Stimulated activated CD4-positive, alpha-beta T cell treated with anti-CD3 and anti-CD28 coated beads, TNF-alpha, amount 100 ng/mL, for 48 hours (primary cell): ENCODE data around the gene SLC2A9.
"Not testable (repeated sequence)": the region's sequence is repeated elsewhere in the genome, so short reads cannot be mapped to it uniquely, and the experiment has no call there.

ENCODE experiments used
- DNase-seq, 3 donors: peaks; one replicate each; pipeline ENCODE4 v3.0.0-alpha.2; 2020; ENCODE audit warnings: low read depth in 3 of 3

The SLC2A9 gene

GRCh38 chr4:9927341-9928007 lies 93.8 kb downstream of the SLC2A9 start:
- no peak for DNase-seq

- no peak for DNase-seq
These were observed 94.7 kb downstream of the SLC2A9 start for GRCh38 chr4:9926586-9926985.

GRCh38 chr4:9925750-9926439 lies 95.4 kb downstream of the SLC2A9 start:
- no peak for DNase-seq

DNA sequence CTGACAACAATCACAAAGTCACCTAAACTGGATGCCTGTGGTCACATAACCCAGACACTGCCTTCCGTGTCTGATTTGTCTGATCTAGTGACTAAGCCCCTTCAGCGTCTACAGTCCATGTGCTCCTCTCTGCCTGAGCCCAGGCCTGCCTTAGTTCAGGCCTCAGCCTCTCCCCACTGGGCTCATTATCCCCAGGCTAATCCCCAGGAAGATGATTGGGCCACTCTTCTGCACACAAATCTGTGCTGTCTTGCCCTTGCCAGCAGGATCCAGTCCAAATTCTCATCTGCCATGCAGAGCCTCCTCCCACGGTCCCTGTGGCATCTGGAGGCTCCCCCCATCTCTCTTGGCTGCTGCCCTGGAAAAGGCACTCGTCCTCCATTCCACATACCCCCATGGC lies 96.5 kb downstream of the SLC2A9 start:
- DNase-seq, result no peak

DNA sequence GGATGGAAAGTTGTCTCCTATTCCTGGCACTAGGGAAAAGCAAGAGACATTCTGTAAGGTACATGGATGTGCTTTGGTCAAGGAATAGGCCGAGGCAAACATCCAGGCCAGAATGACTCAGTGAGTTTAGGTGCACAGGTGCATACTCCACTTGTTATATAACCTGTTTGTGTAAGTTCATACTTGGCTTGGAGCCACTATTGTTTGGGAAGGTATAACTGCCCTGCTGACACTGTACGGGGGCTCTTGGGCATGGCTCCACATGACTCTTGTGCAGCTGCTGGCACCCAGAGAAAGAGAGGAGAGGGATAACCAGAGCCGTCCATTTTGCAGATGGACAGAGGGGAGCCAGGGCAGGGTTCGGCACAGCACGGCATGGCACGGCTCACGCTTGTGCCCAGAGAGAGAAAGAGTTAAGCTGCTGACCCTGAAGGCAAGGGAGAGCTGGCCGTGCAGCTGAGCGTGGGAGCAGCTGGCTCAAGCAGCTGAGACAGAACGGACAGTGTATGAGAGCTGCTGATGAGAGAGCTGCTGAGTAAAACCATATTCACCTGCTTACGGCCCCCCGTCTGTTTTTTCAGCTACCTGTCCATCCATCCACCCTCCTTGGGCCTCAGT lies 98.0 kb downstream of the SLC2A9 start:
- no peak for DNase-seq

DNA sequence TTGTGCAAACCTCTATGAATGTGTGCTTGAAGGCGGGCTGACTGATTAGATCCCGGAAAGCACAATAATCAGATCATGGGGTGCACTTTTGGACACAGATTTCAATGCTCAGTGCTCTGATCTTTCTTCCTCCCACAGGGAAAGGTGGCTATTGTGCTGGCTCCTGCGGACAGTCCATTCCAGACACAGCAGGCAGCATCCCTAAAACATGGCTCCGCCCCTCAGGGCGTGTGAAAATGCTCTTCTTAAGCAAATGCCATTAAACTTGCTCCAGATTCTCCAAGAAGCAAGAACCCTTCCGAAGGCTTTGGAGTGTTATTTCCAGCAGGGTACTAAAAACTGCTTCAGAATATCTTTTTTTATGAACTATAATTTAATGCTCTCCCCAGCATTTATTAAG lies 100.0 kb downstream of the SLC2A9 start:
- DNase-seq, result no peak

DNA sequence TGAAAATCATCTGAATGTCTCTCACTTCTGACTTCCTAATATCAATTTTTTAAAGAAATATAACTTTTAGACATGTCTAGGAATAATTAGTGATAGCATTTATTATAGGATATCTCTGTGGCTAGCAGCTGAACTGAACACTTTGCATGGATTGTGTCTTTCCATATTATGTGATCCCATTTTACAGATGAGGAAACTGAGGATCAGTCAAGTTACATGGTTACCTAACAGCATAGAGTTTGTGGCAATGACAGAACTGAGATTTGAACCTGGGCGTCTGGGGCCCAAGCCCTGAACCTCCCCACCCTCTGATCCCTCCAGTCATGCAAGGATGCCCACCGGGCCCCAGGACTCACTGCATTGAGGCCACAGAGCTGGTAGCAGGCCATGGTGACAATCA lies 101.3 kb downstream of the SLC2A9 start:
- no peak for DNase-seq

- no peak for DNase-seq
These were observed 102.2 kb downstream of the SLC2A9 start for GRCh38 chr4:9919047-9919446.

GRCh38 chr4:9918484-9918883 lies 102.8 kb downstream of the SLC2A9 start:
- no peak for DNase-seq

DNA sequence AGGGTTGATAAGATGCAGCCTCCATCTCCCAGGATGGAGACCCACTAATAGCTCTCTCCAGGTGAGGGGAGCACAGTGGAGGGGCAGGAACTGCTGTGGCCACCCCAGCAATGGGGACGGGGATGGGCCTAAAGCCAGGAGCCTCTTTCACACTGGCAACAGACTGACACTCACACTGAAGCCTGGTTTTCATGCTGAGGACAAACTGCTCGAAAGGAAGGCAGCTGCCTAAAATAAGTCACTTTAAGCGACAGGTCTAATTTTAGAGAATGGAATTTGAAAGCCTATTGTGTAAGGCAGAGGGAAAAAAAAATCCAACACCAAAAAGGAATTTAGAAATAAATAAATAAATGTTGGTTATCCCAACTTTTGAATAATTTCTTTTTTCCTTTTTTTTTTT lies 104.4 kb downstream of the SLC2A9 start:
- no peak for DNase-seq

DNA sequence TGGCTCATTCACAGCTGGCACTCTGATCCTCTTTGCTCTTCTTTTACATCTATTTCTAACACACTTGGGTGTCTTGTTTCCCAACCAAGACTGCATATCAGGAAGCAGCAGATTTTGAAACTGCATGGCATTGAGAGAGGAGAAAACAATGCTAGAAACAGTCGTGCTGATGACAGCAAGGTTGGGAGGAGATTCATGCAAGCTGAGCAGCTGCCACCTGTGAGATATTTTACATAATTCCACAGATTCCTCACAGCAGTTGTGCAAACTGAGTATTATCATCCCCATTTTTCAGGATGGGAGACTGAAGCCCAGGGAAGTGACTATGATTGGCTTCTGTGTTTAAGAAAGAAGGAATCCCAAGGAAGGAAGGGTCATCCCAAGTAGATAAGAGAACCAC lies 105.0 kb downstream of the SLC2A9 start:
- DNase-seq, result no peak

DNA sequence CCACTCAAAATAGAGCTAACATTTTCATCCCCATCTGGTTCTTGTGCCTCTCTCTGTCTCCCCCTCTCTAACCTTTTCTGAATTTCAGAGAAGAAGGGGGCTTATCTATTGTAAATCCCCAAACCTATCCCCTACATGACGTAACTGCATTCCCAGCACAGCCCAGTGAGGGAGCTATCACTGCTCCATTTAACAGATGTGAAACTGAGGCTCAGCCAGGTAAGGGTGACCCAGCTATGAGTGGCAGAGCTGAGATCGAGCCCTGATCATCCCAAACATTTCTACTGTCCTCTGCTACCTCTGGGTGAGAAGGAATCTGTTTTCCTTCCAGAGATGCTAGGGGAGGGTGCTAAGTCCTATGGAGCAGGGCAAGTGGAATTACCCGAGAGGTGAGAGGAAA lies 107.5 kb downstream of the SLC2A9 start:
- DNase-seq, result no peak

GRCh38 chr4:9906996-9907395 lies 114.3 kb downstream of the SLC2A9 start:
- no peak for DNase-seq

DNA sequence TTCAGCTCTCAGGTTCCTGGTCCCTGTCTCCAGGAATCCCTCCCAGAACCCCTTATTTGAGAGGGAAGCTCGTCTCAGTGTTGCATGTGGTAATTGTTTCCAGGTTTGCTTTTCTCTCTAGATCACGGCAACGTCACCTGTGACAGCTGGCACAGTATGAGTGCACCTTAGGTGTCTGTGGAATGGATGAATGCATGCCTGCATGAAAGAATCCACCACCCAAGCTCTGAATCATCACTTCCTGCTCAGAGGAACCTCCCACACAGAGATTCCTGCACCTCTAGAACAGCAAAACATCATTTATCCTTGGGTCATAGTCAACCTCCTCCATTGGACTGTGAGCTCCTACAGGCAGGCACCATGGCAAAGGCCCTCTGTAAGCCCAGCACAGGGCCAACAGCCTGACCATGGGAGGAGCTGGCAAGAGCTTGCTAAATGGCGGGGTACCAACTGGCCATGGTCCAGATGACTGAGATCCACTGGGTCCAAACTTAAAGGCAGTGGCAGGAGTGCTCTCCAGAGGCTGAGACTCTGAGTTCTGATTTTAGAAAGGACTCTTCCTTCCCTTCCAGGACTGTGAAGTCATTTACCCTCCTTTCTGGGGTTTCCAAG lies 116.2 kb downstream of the SLC2A9 start:
- peak in 1 of 3 donors; percentile 4 for DNase-seq

GRCh38 chr4:9903317-9903716 lies 118.0 kb downstream of the SLC2A9 start:
- DNase-seq, result no peak

DNA sequence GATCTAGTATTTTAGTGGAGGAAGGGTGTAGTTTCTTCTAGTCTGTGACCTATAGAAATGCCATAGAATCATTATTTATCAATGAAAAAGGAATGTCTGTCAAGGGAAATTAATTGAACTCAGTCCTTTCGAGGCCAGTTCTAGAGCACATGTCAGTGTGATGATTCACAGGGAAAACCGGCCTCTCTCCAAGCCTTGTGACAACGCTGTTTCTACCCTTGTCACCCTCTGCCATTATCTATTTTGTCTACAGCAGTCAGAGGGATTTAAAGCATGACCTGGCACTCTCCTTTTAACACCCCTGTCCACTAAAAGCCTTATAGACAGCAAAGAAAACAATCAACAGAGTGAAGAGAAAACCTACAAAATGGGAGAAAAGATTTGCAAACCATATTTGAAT lies 120.0 kb downstream of the SLC2A9 start:
- no peak for DNase-seq

- not testable (repeated sequence) for DNase-seq
These were observed 120.7 kb downstream of the SLC2A9 start for GRCh38 chr4:9900633-9901032.

- DNase-seq, result no peak
These were observed 121.8 kb downstream of the SLC2A9 start for GRCh38 chr4:9899306-9900055.

GRCh38 chr4:9898596-9899305 lies 122.5 kb downstream of the SLC2A9 start:
- no peak for DNase-seq

- no peak for DNase-seq
These were observed 126.0 kb downstream of the SLC2A9 start for GRCh38 chr4:9895333-9895705.

- no peak for DNase-seq
These were observed 126.5 kb downstream of the SLC2A9 start for GRCh38 chr4:9894644-9895332.
